GM18511 (cell line): ENCODE measurements around the gene RPP25L.

Experiments used
- ATAC-seq: cut with Tn5 transposase; IDR thresholded peaks from one replicate; pipeline ENCODE4 v1.9.1; 2021; ENCODE audit warnings: mild to moderate bottlenecking, moderate library complexity; ENCODE audit not compliant: unreplicated experiment

The RPP25L gene

DNA sequence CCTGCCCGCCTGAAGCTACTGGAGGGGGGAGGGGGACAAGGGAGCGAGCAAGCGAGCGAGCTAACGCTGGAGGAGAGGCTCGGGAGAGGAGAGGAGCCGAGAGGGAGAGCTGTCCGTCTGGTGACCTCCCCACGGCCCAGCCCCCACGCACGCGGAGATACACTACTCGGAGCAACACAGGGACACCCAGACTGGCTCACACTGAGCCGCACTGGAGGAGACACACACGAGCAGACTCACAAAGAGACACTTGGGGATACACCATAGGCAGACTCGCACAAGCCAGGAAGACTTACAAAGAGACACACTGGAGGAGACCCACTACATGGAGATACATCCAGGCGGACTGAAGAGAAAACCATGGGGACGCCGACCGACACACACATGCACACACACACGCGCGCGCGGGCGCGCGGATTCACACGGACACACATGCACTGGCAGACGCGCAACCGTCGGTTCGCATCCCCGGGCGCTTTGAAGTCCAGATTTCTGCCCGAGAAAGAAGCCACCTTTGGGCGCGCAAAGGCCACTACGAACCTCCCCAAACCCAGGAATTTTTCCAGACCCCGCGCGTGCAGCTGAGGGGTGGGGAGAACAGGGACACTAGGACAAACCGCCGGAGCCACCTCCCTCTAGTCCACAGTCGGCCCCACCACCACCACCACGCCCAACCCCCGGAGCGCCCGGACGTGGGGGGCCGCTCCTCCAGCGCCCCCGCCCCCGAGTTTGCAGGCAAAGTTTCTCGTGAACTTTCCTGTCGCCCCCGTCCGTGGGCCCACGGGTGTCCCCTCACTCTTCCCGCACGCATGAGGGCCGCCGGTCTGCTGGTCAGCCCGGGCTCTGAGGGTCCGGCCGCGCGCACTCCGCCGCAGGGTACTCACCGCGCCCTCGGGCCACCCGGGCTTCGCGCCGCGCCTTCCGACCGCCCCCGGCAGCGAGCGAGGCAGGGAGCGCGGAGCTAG, 22.9 kb downstream of the RPP25L start:
- ATAC-seq = no peak

DNA sequence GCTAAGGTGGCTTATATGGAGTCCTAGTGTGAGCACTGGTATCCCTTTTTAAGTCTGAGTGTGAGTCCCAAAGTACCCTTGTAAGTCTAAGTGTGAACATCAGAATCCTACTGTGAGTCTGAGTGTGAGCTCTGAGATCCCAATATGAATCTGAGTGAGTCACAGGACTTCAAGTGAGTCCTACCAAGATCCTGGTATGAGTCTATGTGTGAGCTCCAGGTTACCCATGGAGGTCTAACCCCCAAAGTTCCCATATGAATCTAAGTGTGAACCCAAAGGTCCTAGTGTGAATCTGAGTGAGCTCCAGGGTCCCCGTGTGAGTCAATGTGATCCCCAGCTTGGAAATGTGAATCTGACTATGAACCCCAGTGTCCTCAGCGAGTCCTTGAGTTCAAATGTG, 24.6 kb downstream of the RPP25L start:
- ATAC-seq = no peak

DNA sequence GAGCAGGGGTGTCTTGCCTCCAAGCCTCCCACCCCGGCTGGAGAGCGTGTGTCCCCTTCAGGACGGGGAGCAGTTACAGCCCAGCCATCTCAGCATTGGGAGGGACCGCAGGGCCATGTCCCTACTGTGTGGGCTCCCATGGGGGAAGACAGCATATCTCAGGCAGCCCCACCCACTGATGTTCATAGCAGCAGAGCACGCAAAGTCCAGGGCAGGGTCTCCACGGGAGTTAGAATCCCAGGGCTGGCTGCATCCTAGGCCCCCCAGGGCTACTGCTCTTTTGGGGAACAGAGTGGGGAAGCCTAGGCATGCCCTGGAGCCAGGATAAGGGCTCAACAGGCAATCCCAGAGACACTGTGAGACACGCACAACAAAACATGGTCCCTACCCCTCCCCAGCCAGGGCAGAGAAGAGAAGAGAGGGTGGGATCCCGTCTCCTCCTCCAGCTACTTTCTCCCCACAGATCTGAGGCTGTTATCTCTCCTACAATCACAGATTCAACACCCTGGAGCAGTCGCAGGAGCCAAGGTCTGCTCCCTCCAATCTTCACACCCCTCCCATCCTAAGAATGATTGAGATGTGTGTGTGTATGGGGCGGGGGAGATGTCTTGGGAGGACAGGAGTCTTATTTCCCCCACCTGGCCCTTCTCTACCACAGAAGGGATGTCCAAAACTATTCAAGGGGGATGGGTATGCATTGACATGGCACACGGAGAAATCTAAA, 25.8 kb downstream of the RPP25L start:
- no peak for ATAC-seq

DNA sequence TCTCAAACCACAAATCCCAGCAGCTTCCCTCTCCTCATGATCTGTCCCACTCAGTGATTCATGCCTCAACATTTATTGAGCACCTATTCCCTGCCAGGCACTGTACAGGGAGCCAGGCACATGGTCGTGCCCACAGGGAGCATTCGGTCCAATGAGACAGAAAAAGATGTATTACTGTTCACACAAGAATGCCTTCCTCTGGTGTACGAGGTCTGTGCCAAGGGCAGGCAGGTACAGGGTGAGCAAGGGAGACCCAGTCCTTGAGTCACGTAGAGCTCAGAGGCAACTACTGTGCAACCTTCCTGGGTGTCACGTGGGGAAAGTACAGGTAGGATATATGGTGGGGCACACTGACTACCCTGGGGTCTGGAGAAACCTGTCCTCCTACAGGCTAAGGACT, 26.9 kb downstream of the RPP25L start:
- no peak for ATAC-seq

DNA sequence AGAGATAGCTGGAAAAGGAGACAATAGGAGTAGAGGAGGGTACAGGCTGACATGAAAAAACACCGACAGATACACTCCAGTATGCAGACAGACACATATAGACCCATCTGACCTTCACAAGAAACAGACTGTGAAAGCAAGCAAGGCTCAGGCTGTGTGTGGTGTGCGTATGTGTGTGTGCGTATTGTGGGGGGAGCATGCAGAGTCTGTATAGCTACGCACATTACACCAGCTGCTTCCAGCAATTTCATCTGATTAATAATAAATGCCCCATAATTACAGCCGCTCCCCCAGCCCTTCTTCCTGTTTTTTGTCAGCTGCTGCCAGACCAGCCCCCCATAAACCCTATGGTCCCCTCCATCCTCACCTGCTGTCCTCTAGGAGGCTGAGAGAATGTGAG, 29.1 kb downstream of the RPP25L start:
- ATAC-seq = no peak

DNA sequence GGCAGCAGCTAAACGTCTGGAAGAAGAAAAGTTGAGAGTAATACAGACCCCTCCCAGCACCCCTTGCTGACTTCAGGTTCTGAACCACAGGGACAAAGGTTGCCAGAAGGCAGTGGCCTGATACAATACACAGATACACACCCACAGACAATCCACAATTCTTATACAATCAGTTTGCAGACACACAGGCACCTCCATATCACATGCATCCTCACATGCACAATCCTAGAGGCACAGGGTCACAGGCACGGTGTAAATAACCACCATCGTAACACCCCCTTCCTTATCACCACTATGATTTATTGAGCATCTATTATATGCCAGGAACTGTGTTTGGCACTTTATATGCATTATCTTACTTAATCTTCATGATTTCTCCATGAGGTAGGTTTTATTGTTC, 30.6 kb downstream of the RPP25L start:
- no peak for ATAC-seq

DNA sequence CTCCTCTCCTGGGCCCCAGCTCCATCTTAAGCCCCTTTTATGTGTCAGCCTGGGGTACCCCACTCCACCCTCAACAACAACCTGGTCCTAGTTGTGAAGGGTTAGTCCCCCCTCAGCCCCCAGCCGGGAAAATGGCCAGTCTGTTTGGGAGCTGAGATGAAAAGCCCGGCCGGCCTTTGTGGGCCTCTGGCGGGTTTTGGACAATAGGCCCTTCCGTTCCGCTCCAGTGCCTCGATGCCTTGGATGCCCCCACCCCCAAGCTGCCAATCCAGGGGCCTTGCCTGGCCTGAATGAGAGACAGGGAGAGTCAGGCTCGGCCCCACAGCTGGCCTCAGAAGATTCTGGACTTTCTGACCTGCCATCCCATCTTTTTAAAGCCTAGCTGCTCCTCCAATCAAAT, 31.5 kb downstream of the RPP25L start:
- no peak for ATAC-seq

DNA sequence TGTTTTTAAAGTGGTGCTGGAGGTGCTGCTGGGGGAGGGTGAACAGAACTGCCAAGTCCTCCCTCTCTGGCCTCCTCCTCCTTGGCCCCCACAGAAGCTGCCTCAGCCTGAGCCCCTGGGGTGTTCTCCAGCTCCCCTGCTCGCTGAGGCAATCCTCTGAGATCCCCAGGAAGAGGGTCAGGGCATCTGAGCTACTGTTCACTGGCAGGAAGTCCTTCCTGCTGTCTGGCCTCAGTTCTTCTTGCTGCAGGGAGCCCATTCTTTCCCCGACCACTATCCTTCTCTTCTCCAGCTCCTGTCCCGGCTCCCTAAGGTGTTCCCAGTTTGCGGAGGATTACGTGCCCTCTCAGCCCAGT, 32.1 kb downstream of the RPP25L start:
- no peak for ATAC-seq

DNA sequence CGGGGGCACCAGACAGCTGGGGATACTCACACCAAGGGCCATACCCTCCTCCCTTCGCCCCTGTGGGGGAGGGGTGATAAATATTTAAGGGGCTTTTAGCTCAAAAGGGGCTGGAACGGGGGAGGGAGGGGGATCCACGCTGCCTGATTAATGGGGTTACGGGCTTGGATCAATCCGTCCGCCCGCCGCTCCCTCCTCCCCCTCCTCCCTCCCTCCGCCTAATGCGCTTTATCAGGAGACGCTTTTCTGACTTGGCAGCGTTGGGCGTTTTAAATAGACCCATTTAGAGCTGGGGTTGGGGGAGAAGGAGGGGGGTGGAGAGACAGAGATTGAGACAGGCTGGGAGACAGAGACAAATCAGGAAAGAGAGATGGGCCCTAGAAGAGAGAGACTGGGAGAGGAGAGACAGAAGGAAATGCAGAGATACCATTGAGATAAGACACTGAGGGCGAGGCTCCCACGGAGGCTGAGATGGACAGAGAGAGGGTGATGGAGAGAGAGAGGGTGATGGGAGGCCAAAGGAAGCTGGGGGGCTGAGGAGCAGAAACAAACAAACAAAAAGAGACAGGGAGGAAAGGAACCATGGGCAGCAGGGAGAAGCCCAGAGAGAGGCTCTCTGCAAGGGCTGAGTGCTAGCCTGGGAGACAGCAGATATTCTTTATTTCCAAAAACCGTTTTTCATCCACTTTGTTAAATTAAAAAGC, 32.6 kb downstream of the RPP25L start:
- ATAC-seq = no peak

DNA sequence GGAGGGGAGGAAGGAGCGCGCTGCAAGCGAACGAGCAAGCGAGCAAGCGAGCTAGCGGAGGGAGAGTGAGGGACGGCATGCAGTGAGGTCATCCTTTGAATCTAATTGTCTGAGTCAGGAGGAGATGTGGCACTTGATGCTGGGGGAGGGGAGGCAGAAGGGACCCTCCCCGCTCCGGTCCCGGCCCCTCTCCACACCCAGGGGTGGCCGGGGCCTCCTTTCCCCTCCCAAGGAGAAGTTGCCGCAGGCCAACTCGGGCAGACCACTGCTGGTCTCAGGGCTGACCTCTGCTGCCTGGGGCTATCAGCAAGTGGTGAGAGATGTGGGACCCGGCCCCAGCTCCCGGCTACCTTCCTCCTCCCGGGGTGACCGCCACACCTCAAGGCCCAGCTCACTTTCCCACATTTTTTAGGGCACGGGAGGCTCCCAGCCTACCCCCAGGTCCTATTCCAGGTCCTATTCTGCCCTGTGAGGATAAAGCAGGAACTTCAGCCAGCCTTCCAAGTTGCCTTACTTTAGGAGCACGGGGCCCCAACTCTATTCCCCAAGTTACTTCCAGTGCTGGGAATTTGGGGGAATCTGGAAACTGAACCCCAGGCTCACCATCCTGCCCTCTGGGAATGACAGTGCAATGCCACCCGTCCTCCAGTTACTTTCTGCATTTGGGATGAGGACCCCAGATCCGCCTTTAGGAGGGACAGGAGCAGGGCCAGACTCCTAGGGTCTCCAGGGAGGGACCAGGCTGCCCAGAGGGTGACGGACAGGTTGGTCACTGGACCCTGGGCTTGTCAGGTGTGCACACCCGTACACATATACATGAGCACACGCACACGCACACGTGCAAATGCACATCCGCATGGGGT, 33.4 kb downstream of the RPP25L start:
- no peak for ATAC-seq

DNA sequence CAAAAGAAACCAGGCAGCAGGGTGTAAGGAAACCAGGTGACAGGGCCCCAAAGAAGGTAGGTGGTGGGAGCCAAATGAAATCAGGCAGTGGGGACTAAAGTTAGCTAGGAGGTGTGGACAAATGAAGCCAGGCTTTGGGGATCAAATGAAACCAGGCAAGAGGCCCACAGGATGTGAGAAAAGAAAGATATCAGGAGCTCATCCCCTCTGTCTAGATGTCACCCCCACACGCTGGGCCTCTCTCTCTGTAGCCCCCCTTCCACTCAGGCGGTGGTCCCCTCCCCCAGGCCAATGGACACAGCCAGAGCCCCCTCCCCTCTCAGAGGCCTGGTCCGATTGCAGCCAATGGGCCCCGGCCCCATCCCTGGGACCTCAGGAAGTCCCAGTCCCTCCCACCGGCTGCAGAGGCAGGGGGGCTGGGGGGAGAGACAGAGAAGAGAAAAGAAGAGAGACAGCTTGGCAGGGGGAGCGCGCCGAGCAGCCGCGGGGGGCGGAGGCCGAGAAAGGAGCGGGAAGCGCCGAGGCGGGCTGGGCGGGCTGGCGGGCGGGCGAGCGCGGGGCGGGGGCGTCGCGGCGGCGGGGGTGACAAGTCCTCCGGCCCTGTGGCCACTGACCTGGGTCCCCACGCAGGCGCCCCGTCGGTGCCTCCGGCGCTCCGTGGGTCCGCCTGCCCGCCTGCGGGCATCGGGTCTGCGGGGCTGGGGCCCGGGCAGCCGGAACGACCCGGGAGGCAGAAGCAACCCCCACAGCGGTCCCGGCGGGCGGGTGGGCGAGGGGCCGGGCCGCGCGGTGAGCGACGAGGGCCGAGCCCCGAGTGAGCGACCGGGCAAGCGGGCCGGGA, 34.3 kb downstream of the RPP25L start:
- ATAC-seq = no peak

DNA sequence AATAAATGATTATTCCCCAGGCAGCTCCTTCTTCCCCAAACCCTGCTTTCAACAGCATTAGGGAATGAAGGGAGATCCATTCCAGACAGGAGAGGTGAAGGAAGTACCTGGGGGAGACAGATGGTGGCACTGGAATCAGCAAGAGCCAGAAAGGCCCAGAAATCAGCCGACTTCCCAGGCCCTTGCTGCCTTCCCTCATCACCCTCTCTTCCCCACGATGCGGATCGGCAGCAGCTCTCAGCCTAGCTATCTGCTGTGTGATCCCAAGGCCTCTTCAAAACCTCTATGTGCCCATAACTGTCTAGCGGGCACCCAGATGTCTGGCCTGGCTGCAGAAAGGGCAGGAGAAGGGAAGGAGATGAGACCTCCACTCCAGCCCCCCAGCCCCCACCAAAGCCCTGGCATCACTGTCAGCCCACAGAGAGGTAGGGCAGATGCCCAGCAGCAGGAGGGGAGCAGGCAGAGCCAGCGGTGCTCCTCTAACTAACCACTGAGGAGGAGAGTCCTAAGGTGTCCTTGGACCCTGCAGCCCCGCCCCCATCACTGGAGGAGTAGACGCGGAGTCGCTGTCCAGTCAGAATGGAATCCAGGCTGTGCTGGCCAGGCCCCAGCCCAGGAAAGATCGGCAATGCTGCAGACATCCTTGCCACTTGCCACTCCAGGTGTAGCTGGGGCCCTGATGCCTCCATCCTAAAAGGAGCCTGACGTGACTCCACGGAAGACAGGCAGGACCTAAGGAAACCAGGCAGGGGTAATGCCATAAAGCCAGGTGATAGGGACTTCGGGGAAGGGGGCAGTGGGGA, 35.1 kb downstream of the RPP25L start:
- no peak for ATAC-seq

DNA sequence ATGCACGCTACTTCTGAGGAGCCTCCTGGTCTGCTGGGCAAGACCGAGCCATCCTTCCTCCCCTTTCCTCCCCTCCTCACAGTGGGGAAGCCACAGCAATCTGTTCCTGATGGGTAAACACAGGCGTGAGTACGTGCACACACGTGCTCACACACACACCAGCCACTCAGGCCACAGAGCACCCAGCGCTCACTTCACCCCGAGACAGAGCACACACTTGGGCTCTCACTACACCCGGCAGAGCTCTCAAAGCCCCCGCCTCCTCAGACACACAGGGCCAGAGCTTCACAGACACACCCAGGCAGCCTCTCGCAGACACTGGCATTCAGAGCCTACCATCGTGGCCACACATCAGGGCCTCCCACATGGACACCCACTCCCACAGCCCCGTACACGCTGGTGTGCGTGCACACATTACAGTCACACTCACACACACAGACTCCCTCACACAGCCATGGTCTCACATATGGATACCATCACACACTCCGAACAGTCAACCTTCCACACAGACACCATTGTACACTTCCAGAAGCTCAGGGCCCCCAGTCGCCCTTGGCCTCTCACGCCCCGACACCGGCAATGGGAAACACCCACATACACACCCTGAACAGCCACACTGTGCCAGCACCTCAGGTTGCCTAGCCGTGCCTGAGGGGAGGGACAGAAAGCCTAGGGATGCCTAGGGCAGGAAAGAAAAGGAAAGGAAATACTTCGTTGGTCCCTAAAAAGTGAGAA, 35.9 kb downstream of the RPP25L start:
- ATAC-seq = no peak

DNA sequence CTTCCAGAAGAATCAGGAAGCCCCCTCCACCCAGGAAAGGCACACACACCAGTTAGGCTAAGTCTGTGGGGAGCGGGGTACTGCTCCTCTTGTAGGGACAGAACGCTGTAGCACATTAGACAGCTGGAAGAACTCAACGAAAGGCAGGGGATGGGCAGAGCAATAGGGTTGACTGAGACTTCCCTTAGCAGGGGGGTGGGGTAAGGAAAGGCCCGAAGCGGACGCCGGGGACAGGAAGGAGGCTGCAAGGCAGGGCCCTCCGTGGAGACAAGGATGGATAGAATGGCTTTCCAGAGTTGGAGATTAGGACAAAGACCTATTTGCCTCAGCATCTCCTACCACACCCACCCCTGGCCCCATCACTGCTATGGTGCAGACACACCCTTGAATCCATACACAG, 36.7 kb downstream of the RPP25L start:
- no peak for ATAC-seq

DNA sequence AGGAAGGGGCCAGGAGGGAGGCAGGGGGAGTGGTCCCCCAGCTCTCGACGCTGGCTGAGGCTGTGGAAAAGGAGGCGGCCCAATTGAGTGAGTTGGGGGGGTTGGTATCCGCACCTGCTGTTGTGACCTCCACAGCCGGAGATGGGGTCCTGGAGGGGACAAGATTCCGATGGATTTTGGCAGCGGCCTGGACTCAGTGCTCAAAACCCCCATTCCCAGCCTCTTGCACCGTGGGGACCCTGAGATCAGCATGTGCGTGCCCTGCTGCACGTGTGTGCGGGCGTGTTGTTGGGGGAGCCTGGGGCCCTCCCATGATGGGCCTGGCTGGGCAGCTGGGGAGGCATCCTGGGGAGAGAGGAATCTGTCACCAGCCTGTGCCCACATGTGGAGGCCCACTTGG, 37.3 kb downstream of the RPP25L start:
- ATAC-seq = no peak

DNA sequence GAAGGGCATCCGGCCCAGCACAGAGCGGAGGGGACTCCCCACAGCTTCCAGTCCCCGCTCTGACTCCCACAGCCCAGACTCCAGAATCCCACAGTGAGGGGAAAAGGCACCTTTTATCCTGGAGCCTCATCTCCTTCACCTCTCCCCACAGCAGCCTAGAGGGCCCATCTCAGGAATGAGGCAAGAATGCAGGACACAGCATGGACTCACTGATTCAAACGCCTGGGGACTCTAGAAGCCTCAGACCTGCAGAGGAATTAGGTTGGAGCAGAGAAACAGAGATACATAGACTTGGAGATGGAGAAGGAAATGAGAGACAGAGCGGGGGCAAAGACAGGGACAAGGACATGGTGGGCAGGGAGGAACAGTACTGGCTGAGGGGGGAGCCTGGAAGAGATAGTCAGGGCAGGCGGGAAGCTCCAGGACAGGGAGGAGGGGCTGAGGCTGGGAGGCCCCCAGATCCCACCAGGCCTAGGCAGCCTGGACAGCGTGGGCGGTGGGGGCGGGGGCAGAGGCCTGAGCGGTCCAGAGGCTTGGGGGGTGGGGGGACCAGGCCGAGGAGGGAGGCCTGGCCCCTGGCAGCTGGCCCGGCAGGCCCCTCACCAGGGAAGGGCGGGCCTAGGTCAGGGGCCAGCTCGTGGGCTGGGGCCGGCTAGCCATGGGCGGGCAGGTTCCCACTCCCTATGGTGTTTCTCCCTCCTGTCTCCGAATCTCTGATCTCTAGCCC, 38.1 kb downstream of the RPP25L start:
- no peak for ATAC-seq

DNA sequence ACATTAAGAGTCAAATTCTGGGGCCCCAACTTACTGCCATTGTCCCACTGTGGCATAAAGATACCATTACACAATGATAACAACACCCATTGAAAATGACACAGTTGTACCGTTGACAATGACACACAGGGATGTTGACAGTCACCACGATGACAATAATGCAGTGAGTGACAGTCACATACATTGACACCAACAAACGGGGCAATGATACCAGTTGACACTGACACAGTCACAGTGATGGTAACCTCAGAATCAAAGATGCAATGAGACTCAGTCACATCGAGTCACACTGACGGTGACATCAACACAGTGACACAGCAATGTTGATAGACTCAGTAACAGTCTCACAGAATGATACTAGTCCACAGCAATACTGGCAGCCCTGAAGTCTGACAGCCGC, 39.3 kb downstream of the RPP25L start:
- ATAC-seq = no peak

DNA sequence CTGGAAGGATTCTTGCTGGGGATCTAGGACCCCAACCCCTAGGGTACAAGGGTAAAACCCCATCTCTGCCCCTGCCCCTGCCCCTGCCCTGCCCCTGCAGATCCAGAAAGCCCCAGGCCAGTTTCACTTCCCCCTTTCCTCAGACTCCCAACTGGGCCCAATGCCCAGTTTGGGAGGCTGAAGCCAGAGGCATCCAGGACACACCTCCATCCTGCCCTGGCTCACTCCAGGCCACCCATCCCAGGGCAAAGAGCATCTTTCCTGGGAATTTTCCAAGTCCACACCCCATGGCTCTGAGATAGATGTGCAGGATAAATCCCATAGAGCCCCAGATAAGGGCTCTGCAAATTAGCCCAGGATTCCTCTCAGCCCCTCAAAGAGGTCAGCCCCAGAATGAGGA, 39.8 kb downstream of the RPP25L start:
- no peak for ATAC-seq
